Pancreas (tissue), 10 donors: ENCODE measurements around the gene CWC27. TPM values are rescaled to one million over a fixed set of nuclear protein-coding genes. Genes with fewer than 3 reads are reported as not detected.
A peak's percentile ranks its signal among the peaks of the same experiment; 100 is the strongest.

Experiments
- ATAC-seq, 4 donors: fragments of 200-7000 bp; cut with Tn5 transposase; one replicate each; pipeline versions ENCODE4 v1.8.0 to v1.9.1; 2020; ENCODE audit warnings: mild to moderate bottlenecking in 4 of 4, moderate library complexity in 4 of 4
- DNase-seq, 6 donors: peaks; one replicate each; pipeline ENCODE4 v3.0.0-alpha.2; 2020
- FAIRE-seq: peaks from 2 replicates; lab custom pipeline; 2012; peaks lifted over from hg19 to GRCh38; lab: Jason Lieb, UNC
- H3K27ac ChIP-seq, 4 donors: fragments of 200-600 bp; sonication (generic); 1 replicate in 3 of 4; 2 replicates in 1 of 4; pipeline versions ENCODE4 v1.5.0 to v1.8.0; 2020
- H3K27me3 ChIP-seq, 4 donors: fragments of 200-600 bp; one replicate each; pipeline ENCODE4 v1.8.0; 2021
- H3K36me3 ChIP-seq, 3 donors: fragments of 200-600 bp; sonication (generic) in 1 of 3; one replicate each; pipeline versions ENCODE4 v1.5.0 to v1.8.0; 2020 to 2021
- H3K4me1 ChIP-seq, 3 donors: fragments of 200-600 bp; one replicate each; pipeline ENCODE4 v1.8.0; 2021
- H3K4me3 ChIP-seq, 4 donors: fragments of 200-600 bp; sonication (generic) in 2 of 4; one replicate each; pipeline versions ENCODE4 v1.5.0 to v1.8.0; 2020 to 2021
- H3K9me3 ChIP-seq, 4 donors: fragments of 200-600 bp; one replicate each; pipeline ENCODE4 v1.8.0; 2021
- CTCF ChIP-seq, 4 donors: fragments of 200-600 bp; sonication (generic) in 3 of 4; IDR thresholded peaks; one replicate each; pipeline versions ENCODE4 v1.5.0 to v1.8.0; 2021; ENCODE audit warnings: antibody characterized with exemption in 4 of 4
- WGBS, 2 donors: extraction: QIAGEN DNeasy Blood & Tissue Kit; methylation state at CpG; one replicate each; pipeline ENCODE4 v1.1.7; 2013; 5-methylcytosine and 5-hydroxymethylcytosine counted together
- intact Hi-C, 3 donors: fragments of 100-400 bp; cut with DNase I; formaldehyde crosslinking; loops; one replicate each; pipeline versions ENCODE4 v1.11.1 to v1.14.2; 2022
- polyA plus RNA-seq, 2 donors: library from polyadenylated mRNA; stranded (reverse); fragments of 200-250 nt; gene quantifications; one replicate each; pipeline ENCODE4 v1.2.3, GENCODE V29; 2013
- total RNA-seq, 6 donors: library from RNA; stranded (reverse); fragmentation: NEBNext Ultra II Directional in 4 of 6; extraction: Animal tissue kit (Norgen Biotek cat#: 25700) in 4 of 6; gene quantifications; one replicate each; pipeline versions ENCODE4 v1.2.1 to v1.2.4, GENCODE V29; 2021 to 2023
- donor health status: healthy with polysubstance abuse.
- donor health status: DM: no; HTN: no; CAD: no; lungs with moderate emphysema.
- donor health status: DM: no; HTN: no; CAD: no.
- donor health status: control.
- donor health status: control.
- donor health status: Bipolar disorder and iron deficiency.
- donor health status: DM: yes; HTN: yes; CAD: no.
- donor health status: DM: no; HTN: no; CAD: no.
- donor health status: DM: no; HTN: no; CAD: no.
- donor health status: DM: yes; HTN: yes; CAD: no.

CWC27 gene
- total and polyA plus RNA-seq, 8 donors = 3.7 to 13.3 (median 7.0) TPM

- Histone ChIP-seq H3K4me1 (no peaks in the 10 kb centered on the region), H3K27ac (no peak overlapping the region), H3K27me3 (no peaks in the 10 kb centered on the region), H3K4me3 (no peak overlapping the region), H3K36me3 (no peaks in the 10 kb centered on the region), H3K9me3 (no peaks in the 10 kb centered on the region)
- 91 to 97% methylated on average over 3 of the region's 3 CpGs for WGBS, 2 donors
- ATAC-seq = no peak
- FAIRE-seq = no peak
- no peak for TF ChIP-seq CTCF (IDR thresholded peaks at IDR 0.05)
- intact Hi-C loops = no loop called here
- DNase-seq = no peak
These were observed 203.3 kb downstream of the CWC27 start for GRCh38 chr5:64971990-64972389.

DNA sequence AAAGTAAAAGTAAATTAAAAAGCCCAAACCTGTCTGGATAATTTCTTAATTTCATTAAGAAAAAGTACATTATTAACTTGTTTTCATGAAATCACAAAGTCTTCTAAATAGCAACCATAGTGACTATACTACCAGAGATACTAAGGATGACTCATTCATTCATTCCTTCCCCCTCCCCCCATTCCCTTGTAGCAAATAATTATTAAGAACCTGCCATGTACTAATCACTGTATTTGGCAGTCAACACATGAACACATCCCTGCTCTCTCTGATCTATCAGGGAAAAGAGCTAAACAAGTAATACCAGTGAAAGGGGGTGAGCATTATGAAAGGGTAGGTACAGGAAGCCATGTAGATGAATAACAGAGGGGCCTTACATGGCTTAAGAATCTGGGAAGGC, 203.9 kb downstream of the CWC27 start:
- Histone ChIP-seq H3K4me3 (no peak overlapping the region), H3K4me1 (no peaks in the 10 kb centered on the region), H3K27me3 (no peaks in the 10 kb centered on the region), H3K9me3 (no peaks in the 10 kb centered on the region), H3K27ac (no peak overlapping the region), H3K36me3 (no peaks in the 10 kb centered on the region)
- intact Hi-C loops = no loop called here
- ATAC-seq (no peak), DNase-seq (no peak), FAIRE-seq (no peak)
- no peak for TF ChIP-seq CTCF (IDR thresholded peaks at IDR 0.05)

DNA sequence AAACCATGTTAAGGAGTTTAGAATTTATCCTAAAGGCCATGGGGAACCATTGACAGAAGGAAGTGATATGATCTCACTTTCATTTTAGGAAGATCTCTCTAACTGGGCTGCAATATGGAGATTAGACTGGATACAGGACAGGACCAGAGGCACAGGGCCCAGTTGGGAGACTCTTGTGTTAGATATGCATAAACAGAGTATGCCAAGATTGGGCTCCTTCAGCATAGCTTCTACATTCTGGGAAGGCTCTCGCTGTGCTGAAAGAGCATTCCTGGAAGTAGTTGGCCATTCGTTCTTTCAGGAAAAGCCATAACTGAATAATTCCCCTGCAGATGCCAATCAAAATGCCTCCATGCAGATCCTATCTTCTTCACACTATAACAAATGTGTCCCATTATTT, 204.5 kb downstream of the CWC27 start:
- FAIRE-seq (no peak), DNase-seq (no peak), ATAC-seq (no peak)
- no peak overlapping the region for H3K4me3 ChIP-seq
- intact Hi-C loops = no loop called here
- H3K4me1 ChIP-seq = no peaks in the 10 kb centered on the region
- no peaks in the 10 kb centered on the region for H3K9me3 ChIP-seq
- TF ChIP-seq CTCF (IDR thresholded peaks at IDR 0.05) = no peak
- H3K27ac ChIP-seq = no peak overlapping the region
- WGBS, 2 donors = 82 to 90% methylated on average over 2 of the region's 2 CpGs
- no peaks in the 10 kb centered on the region for H3K36me3 ChIP-seq
- no peaks in the 10 kb centered on the region for H3K27me3 ChIP-seq

DNA sequence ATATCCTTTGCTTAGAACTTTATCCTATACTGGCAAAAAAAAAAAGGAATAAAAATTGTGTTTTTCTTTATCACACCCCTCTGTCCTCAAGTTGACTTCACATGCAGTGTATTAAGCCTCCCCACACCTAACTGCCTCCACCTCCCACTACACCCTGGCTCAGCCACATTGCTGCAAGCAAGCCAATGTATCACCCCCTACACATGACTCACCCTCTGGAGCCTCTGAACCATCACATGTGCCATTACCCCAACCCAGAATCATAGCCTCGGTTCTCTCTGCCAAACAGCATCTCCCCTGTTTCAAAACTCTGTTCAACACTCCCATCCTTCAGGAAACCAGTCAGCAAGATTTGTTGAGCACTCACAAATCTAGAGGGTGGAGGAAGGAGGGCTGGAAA, 209.0 kb downstream of the CWC27 start:
- Histone ChIP-seq H3K4me1 (no peaks in the 10 kb centered on the region), H3K27me3 (no peaks in the 10 kb centered on the region), H3K36me3 (no peaks in the 10 kb centered on the region), H3K9me3 (no peaks in the 10 kb centered on the region), H3K4me3 (no peak overlapping the region), H3K27ac (no peak overlapping the region)
- DNase-seq = no peak
- 78 to 92% methylated on average over 1 of the region's 1 CpG for WGBS, 2 donors
- peak in 1 of 4 donors; percentile 61 for ATAC-seq
- intact Hi-C loops = no loop called here
- TF ChIP-seq CTCF (IDR thresholded peaks at IDR 0.05) = no peak
- no peak for FAIRE-seq

GRCh38 chr5:64978546-64978945, 209.8 kb downstream of the CWC27 start:
- 84 to 93% methylated on average over 2 of the region's 2 CpGs for WGBS, 2 donors
- TF ChIP-seq CTCF (IDR thresholded peaks at IDR 0.05) = no peak
- H3K4me3 ChIP-seq = no peak overlapping the region
- H3K9me3 ChIP-seq = no peaks in the 10 kb centered on the region
- DNase-seq (no peak), FAIRE-seq (no peak), ATAC-seq (no peak)
- no peaks in the 10 kb centered on the region for H3K36me3 ChIP-seq
- no peaks in the 10 kb centered on the region for H3K27me3 ChIP-seq
- no peak overlapping the region for H3K27ac ChIP-seq
- H3K4me1 ChIP-seq = no peaks in the 10 kb centered on the region
- intact Hi-C loops = no loop called here
